Activated T-helper 1 cell treated with anti-CD3 and anti-CD28 coated beads, Interleukin-2, amount 50 U/mL, for 16 hours (primary cell): ENCODE measurements around the gene CNN3.

Experiments used
- DNase-seq, 2 donors: peaks; one replicate each; pipeline ENCODE4 v3.0.0-alpha.2; 2020; ENCODE audit warnings: low read depth in 1 of 2, low spot score in 1 of 2

Gene CNN3

GRCh38 chr1:94926915-94927404 is at the start of gene CNN3:
TSS of gene CNN3 (minus strand) at chr1:94927110. CDS start at chr1:94926894, 216 bp downstream.
- DNase-seq, result peak; percentile 14 to 46

GRCh38 chr1:94974824-94975223 is 47.9 kb upstream of the CNN3 start:
- no peak for DNase-seq

DNA sequence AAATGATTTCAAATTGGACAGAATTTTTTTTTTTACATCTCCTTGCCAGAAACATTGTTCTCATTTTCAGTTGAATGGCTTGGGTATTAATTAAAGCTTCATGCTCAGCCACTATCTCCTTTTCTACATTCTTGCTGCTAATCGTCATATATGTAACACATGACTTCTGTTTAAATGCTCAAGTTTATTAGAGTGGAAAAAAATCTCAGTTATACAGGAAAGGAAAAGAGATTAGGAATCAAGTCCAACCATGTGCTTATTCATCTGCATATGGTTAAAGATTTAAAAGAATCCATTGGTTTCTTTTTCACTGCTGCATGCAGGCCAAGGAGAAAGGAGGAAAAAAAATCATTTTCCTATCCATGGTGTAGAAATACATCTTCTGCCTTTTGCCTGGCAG is 47.3 kb upstream of the CNN3 start:
- no peak for DNase-seq

DNA sequence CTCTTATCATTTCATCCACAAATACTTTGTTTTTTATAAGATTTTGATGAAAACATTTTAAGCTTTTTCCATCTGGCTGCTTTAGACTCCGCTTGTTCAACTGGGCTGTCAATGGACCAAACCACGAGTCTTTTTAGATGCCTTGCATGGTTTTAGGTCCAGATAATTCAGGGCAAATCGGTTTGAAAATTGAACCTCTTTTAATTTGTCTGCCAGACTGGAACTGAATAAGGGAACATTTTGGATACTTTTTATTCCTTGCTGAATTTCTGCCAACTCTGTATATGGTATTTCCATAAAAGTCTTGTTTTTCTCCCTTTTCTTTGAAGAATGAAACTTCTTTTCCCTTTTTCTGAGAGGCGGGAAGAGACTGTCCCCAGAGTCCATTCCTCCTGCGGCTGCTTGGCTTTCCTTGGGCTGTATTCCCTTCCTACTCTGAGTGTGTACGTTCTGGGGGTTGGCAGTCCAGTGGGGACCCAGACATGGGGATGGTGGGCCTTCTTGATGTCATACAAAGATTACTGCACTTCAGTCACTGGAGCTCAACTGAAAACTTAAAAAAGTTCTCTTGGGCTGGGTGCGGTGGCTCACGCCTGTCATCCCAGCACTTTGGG is 46.5 kb upstream of the CNN3 start:
- no peak for DNase-seq

GRCh38 chr1:94971491-94971924 is 44.6 kb upstream of the CNN3 start:
- no peak for DNase-seq

GRCh38 chr1:94970783-94971182 is 43.9 kb upstream of the CNN3 start:
- no peak for DNase-seq

- DNase-seq, result no peak
These were observed 42.2 kb upstream of the CNN3 start for GRCh38 chr1:94969137-94969536.

DNA sequence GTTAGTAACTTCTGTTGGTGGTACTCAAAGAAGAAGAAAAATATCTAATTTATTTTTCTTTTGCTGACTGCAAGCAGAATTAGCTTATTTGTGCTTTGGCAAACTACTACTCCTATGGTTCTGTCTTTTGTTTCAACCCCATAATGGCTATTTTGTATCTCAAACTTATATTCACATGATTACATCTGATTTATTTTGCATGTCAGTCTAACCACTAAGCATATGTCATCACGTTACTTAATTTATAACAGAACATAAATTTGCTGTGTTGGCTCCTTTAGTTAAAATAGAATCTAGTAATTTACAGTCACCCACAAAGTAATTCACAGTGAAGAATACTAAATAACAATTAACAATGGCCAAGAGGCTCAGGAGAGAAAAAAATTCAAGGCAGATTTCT is 39.1 kb upstream of the CNN3 start:
- no peak for DNase-seq

DNA sequence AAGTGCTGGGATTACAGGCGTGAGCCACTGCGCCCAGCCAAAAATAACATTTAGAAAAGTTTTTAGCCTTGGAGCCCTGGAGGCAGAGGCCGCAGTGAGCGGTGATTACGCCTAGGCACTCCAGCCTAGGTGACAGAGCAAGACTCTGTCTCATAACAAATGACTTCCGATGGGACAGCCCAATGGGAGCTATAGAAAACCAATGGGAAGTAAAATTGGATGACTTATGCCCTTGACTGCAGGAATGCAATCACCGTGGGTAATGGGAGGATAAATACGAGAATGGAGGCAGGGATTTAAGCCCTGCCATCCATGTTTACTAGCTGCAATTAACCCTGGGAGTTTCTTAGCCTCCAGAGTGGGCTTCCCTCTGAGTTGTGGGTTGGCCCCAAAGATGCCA is 37.0 kb upstream of the CNN3 start:
- no peak for DNase-seq

GRCh38 chr1:94962409-94963265 is 35.7 kb upstream of the CNN3 start:
- no peak for DNase-seq

- DNase-seq, result no peak
These were observed 35.1 kb upstream of the CNN3 start for GRCh38 chr1:94961988-94962387.

DNA sequence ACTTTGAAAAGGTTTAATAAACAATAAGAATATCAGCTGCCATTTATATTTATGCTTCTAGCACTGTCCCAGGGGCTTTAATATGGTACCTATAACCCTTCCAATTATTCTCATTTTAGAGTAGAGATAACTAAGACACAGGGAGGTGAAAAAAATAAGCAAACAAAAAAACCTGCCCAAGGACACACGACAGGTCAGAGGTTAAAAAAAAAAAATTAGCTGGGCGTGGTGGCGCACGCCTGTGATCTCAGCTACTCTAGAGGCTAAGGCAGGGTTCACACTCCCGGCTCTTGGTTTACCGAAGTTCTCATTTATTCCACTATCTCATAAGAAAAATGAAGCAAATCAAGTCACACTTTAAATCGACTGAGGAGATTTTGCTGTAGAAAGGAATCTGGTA is 34.7 kb upstream of the CNN3 start:
- no peak for DNase-seq

DNA sequence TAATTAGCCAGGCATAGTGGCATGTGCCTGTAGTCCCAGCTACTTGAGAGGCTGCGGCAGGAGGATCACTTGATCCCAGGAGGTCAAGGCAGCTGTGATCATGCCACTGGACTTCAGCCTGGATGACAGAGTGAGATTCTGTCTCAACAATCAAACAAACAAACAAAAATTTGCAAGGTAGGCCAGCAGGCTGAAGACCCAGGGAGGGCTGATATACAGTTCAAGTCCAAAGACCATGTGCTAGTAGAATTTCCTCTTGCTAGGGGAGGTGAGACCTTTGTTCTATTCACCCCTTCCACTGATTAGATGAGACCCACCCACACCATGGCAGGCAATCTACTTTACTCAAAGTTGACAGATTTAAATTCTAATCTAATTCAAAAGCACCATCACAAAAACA is 31.2 kb upstream of the CNN3 start:
- no peak for DNase-seq

DNA sequence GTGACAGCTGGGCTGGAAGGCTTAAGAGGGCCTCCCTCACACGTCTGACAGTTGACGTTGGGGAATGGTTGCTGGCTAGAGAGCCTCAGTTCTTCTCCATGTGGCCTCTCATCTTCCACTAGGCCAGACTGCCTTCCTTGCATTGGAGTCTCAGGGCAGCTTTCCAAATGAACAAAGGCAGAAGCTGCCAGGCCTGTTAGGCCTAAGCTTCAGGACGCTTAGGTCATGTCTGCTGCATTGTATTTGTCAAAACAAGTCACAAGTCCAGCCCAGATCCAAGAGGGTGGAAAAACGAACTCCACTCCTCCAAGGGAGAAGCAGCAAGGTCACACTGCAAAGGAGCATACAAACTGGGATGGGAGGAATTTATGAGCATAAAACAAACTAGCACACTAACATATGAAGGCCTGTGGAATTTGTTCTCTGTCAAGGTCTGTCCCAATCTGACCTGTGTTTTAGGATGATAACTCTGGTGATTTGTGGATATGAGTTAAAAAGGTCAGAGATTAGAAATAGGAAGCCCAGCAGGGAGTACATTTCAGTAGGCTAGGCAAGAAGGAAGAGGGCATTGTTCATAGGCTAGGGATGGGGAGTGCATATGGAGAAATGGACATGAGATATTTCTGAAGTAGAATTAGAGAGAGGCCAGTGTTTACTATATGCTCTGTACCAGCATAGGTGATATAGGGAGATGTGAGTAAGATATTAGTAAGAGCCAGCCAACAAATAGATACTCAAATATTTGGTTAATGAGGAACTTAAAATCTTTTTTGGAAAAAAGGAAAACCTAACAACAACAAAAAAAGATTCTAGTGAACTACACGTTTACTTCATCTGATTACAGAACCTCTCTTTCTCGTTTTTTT is 29.1 kb upstream of the CNN3 start:
- DNase-seq, result no peak

DNA sequence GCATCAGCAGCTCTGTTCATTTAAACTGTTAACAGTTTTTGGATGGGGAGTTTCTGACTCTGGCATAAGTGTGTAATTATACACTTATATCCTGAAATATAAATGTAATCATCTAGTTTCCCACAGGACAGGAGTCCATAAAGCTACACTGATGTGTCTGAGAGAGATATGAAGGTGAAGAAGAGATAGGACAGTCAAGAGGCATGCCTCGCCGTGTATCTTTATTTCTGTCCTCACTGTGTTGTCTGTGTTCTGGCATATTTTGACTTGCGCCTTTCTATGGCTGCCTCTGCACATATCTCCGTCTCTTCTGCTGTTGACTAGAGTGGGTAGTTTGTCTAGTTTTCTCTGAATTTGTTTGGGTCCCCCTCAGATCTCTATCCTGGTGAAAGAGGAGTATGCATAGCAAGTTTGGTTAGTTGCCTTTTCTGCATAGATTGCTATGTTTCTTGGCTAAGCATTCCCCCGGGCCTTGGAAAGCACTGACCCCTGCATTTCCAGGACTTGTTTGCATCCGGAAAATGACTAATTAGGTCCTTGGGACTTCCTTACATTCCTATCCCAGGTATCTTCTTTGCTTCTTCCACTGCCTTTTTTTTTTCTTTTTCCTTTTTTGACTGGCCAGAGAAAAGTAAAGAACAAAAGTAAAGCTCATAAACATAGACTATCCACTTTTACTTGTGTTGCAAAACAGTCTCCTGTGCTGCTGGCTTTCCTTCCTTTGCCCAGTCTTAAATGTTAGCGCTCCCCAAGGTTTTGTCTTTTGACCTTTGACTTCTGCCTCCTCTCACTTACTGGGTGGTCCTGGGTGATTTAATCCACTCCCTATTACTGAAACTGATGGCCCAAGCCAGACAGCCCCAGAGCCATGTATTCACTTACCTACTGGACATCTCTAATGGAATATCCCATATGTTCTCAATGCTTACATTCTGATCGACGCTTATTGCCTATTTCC is 27.6 kb upstream of the CNN3 start:
- no peak for DNase-seq

GRCh38 chr1:94953746-94954145 is 26.8 kb upstream of the CNN3 start:
- DNase-seq, result no peak

DNA sequence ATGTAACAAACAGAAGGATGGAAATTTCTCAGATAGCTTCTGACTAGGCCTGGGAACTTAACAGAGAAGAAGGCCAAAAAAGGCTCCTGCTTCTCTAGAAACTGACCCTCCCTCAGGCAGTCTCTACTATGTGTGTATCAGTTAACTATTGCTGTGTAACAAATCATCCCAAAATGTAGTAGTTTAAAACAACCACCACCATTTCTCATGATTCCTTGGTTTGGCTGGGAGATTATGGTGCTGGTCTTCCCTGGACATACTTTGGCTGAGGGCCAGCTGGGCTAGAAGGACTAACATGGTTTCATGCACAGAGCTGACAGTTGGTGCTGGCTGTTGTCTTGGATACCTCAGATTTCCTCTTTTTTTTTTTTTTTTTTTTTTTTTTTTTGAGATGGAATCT is 26.2 kb upstream of the CNN3 start:
- no peak for DNase-seq

GRCh38 chr1:94952539-94952938 is 25.6 kb upstream of the CNN3 start:
- no peak for DNase-seq

GRCh38 chr1:94951509-94952208 is 24.7 kb upstream of the CNN3 start:
- no peak for DNase-seq

- DNase-seq, result no peak
These were observed 24.1 kb upstream of the CNN3 start for GRCh38 chr1:94951046-94951445.
